Head of caudate nucleus (tissue), 42 donors: Measurements from ENCODE around the gene CRISPLD2.

Source experiments
- DNase-seq, 42 donors: peaks; one replicate each; pipeline versions ENCODE4 v3.0.0 to v3.0.0-alpha.2; 2020 to 2021; ENCODE audit warnings: mixed read lengths in 7 of 42
- intact Hi-C: fragments of 100-400 bp; cut with DNase I; formaldehyde crosslinking; loops from one replicate; pipeline ENCODE4 v1.15.0; 2022

The CRISPLD2 gene

DNA sequence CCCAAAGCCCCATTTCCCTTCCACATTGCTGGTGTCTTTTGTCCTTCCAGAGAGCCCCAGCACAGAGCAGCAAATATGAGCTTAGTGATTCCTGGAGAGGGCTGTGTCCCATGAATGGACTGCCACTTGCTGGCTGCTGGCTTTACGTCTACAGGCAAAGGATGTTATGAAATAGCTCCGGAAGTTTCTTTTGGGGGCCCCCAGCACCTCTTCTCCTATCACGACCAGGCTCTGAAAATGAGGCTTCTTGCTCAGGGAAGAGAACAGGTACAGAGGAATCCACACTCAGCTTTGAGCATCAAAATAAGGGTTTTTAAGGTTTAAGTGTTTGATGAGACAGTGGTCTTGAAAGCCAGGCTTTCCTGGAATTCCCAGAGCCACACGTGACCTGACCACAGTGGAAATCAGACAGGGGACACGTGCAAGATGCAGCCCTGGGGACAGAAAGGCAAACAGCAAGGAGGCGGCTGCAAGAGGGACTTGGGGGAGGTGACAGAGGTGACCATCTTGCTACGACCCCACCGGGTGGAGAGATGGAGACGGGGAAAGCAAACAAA lies 133.5 kb downstream of the CRISPLD2 start:
- intact Hi-C loops: loop anchor here (5.0 kb wide), 1 partner anchor 201 kb away; no protein-coding TSS in a partner anchor
- no peak for DNase-seq

DNA sequence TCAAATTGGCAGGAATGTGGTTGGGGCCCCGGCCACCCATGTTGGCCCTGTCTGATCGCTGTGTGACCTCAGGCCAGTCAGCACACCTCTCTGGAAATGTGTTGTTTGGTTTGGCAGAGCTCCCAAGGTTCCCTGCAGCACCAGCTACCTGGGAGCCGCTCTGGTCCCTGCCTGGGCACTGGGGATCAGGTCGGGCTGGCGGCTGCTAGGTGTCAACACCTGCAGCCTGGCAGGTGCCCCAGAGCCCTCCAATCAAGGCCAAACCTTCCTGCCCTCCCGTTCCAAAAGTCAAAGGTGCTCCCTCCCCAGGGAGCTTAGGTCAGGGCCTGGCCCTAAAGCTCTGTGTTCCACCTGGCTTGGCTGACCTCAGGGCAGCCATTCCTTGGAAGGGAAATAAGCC lies 135.6 kb downstream of the CRISPLD2 start:
- intact Hi-C loops: no loop called here
- DNase-seq: no peak

DNA sequence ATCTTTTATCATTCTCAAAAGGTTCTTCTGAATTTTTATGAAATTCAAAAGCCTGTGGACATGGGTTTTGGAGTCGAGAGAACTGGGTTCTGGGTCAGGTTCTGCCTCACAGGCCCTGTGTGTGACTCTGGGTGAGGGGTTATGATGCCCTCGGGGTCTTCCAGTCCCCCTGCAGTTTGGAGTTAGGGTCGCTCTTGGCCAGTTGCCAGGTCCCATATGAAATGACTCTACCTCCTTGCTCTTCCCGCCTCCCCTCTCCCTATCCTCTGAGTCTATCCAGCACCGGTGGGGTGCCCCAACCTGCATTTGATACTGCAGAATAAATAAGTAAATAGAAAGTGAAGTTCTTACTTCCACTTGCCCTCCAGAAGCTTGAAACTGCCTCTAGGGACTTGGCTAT lies 137.4 kb downstream of the CRISPLD2 start:
- intact Hi-C loops: no loop called here

DNA sequence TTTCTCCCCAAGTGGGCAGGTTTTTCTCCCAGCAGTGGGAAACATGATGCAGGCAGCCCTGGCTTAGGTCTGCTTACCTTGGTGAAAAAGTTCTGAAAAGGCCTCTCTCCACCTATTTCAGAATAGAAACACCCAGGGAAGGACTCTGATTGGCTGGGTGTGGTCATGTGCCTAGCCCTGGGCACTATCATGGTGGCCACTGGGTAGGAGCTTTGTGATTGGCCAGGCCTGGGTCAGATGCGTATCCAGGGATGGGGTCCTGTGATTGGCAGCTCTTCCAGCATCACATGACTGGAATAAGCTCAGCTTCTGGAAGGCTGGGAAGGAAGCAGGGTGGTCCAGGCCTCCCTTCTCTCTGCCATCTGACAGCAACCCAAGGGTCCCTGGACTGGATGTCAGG lies 138.0 kb downstream of the CRISPLD2 start:
- no peak for DNase-seq
- intact Hi-C loops: no loop called here

More for the DNA sequence above, 137.4 kb downstream of the CRISPLD2 start:
- no peak for DNase-seq
